Measurements from ENCODE around the gene UBE2J1.
A peak's percentile ranks its signal among the peaks of the same experiment; 100 is the strongest.
"Not testable (repeated sequence)": the region's sequence is repeated elsewhere in the genome, so short reads cannot be mapped to it uniquely, and the experiment has no call there.

The UBE2J1 gene

GRCh38 chr6:89352278-89353117, at the start of gene UBE2J1:
Gene UBE2J1 (minus strand): TSS chr6:89352722. CDS start chr6:89352569, 153 bp downstream.
- DNase-seq = peak; percentile 86

- DNase-seq = no peak
These were observed 48.4 kb upstream of the UBE2J1 start for GRCh38 chr6:89400912-89401399.

- DNase-seq = no peak
These were observed 47.5 kb upstream of the UBE2J1 start for GRCh38 chr6:89400050-89400449.

- no peak for DNase-seq
These were observed 46.4 kb upstream of the UBE2J1 start for GRCh38 chr6:89398762-89399525.

GRCh38 chr6:89397884-89398283, 45.4 kb upstream of the UBE2J1 start:
- not testable (repeated sequence) for DNase-seq

GRCh38 chr6:89393659-89394058, 41.1 kb upstream of the UBE2J1 start:
- DNase-seq = no peak

GRCh38 chr6:89392823-89393222, 40.3 kb upstream of the UBE2J1 start:
- no peak for DNase-seq

GRCh38 chr6:89388846-89389245, 36.3 kb upstream of the UBE2J1 start:
- DNase-seq = no peak

GRCh38 chr6:89387516-89388201, 35.1 kb upstream of the UBE2J1 start:
- no peak for DNase-seq

- DNase-seq = no peak
These were observed 34.5 kb upstream of the UBE2J1 start for GRCh38 chr6:89386917-89387491.

GRCh38 chr6:89385846-89386245, 33.3 kb upstream of the UBE2J1 start:
- no peak for DNase-seq

GRCh38 chr6:89385156-89385667, 32.7 kb upstream of the UBE2J1 start:
- no peak for DNase-seq

GRCh38 chr6:89381031-89381430, 28.5 kb upstream of the UBE2J1 start:
- DNase-seq = no peak

GRCh38 chr6:89379281-89379680, 26.8 kb upstream of the UBE2J1 start:
- no peak for DNase-seq

GRCh38 chr6:89378628-89379027, 26.1 kb upstream of the UBE2J1 start:
- no peak for DNase-seq

GRCh38 chr6:89375427-89376267, 23.1 kb upstream of the UBE2J1 start:
- peak; percentile 33 for DNase-seq

GRCh38 chr6:89372506-89372901, 20.0 kb upstream of the UBE2J1 start:
- DNase-seq = no peak

- DNase-seq = peak; percentile 82
These were observed 19.5 kb upstream of the UBE2J1 start for GRCh38 chr6:89371849-89372505.

- DNase-seq = no peak
These were observed 16.5 kb upstream of the UBE2J1 start for GRCh38 chr6:89368999-89369398.

GRCh38 chr6:89368107-89368506, 15.6 kb upstream of the UBE2J1 start:
- peak; percentile 66 for DNase-seq

GRCh38 chr6:89364586-89364985, 12.1 kb upstream of the UBE2J1 start:
- DNase-seq = no peak

Measured in hematopoietic multipotent progenitor cell treated with erythropoietin and hydrocortisone succinate and interleukin-3 and kit ligand, for 8 days (in vitro differentiated cells).